ENCODE measurements around the gene REV3L.

DNA sequence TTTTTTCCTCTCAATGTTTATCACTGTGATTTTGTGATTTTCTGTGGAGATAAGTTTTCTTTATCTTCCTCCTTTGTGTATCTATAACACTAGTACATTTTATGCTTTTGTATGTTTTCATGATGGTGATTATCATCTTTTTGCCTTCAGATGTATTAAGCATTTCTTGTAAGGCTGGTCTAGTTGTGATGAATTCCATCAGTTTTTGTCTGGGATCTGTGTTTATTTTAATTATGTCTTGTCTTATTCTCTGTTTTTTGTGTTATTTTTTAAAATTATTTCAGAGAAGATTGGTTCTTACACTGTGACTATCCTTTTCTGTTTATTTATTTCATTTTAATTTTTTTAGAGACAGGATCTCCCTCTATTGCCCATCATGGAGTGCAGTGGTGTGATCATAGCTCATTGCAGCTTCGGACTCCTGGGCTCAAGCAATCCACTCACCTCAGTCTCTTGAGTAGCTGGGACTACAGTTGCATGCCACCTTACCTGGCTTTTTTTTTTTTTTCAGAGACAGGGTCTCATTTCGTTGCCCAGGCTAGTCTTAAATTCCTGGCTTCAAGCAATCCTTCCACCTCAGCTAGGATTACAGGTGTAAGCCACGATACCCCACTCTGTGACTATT is 208.3 kb downstream of the REV3L start:
- TF ChIP-seq, protein P1, sequence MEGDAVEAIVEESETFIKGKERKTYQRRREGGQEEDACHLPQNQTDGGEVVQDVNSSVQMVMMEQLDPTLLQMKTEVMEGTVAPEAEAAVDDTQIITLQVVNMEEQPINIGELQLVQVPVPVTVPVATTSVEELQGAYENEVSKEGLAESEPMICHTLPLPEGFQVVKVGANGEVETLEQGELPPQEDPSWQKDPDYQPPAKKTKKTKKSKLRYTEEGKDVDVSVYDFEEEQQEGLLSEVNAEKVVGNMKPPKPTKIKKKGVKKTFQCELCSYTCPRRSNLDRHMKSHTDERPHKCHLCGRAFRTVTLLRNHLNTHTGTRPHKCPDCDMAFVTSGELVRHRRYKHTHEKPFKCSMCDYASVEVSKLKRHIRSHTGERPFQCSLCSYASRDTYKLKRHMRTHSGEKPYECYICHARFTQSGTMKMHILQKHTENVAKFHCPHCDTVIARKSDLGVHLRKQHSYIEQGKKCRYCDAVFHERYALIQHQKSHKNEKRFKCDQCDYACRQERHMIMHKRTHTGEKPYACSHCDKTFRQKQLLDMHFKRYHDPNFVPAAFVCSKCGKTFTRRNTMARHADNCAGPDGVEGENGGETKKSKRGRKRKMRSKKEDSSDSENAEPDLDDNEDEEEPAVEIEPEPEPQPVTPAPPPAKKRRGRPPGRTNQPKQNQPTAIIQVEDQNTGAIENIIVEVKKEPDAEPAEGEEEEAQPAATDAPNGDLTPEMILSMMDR (IDR thresholded peaks at IDR 0.05): no peak
- TF ChIP-seq EZH2 (IDR thresholded peaks at IDR 0.05; ENCODE audit: borderline replicate concordance, insufficient read depth, low read depth, low read length, poor library complexity, severe bottlenecking): no peak
